PC-3 (cell line): ENCODE data around the gene UGGT2. TPM values are rescaled to one million over a fixed set of nuclear protein-coding genes. Genes with fewer than 3 reads are reported as not detected.

ENCODE experiments used
- ATAC-seq: fragments of 200-7000 bp; cut with Tn5 transposase; 2 replicates; pipeline ENCODE4 v1.9.1; 2020; ENCODE audit warnings: mild to moderate bottlenecking, moderate library complexity
- BruUV-seq: library from RNA; stranded (reverse); fragments of 400-500 nt; replicated peaks from 2 replicates; lab custom pipeline; 2021; lab: Mats Ljungman, UMichigan
- CTCF ChIA-PET: fragments of 300-600 bp; sonication (Branson Sonifier 250); formaldehyde crosslinking; loops from one replicate; lab custom pipeline; 2022; ENCODE audit warnings: antibody characterized with exemption; lab: Charles Lee
- POLR2A ChIA-PET: fragments of 300-600 bp; sonication (Branson Sonifier 250); formaldehyde crosslinking; loops from one replicate; lab custom pipeline; 2022; ENCODE audit warnings: antibody characterized with exemption; ENCODE audit not compliant: unreplicated experiment; lab: Charles Lee
- DNase-seq: peaks from one replicate; pipeline ENCODE4 v3.0.0-alpha.2; 2015
- H2AFZ ChIP-seq: fragments of 300-600 bp; sonication (generic); 2 replicates; pipeline ENCODE4 v1.6.0; 2016; ENCODE audit warnings: antibody characterized with exemption, low read length
- H3F3A ChIP-seq: fragments of 300-600 bp; sonication (generic); one replicate; pipeline ENCODE4 v1.6.0; 2017; ENCODE audit warnings: antibody characterized with exemption, low read length, control low read depth, mild to moderate bottlenecking; ENCODE audit not compliant: unreplicated experiment
- H3K27ac ChIP-seq: fragments of 300-600 bp; sonication (generic); 2 replicates; pipeline ENCODE4 v1.5.1; 2016; ENCODE audit warnings: mild to moderate bottlenecking, low read length
- H3K27me3 ChIP-seq: fragments of 300-600 bp; sonication (generic); 2 replicates; pipeline ENCODE4 v1.6.1; 2016; ENCODE audit warnings: low read length, mixed read lengths
- H3K36me3 ChIP-seq: fragments of 300-600 bp; sonication (generic); 2 replicates; pipeline ENCODE4 v1.6.1; 2016; ENCODE audit warnings: low read depth, mixed run types, low read length, mixed read lengths
- H3K4me1 ChIP-seq: fragments of 300-600 bp; sonication (generic); 2 replicates; pipeline ENCODE4 v1.5.1; 2016; ENCODE audit warnings: low read length; ENCODE audit not compliant: insufficient read depth
- H3K4me2 ChIP-seq: fragments of 300-600 bp; sonication (generic); 2 replicates; pipeline ENCODE4 v1.6.0; 2016; ENCODE audit warnings: low read length
- H3K4me3 ChIP-seq: fragments of 300-600 bp; sonication (generic); 2 replicates; pipeline ENCODE4 v1.5.1; 2016; ENCODE audit warnings: mild to moderate bottlenecking, low read length, mixed read lengths
- H3K79me2 ChIP-seq: fragments of 300-600 bp; sonication (generic); 2 replicates; pipeline ENCODE4 v1.6.1; 2017; ENCODE audit warnings: low read length, mixed read lengths
- H3K9ac ChIP-seq: fragments of 300-600 bp; sonication (generic); 2 replicates; pipeline ENCODE4 v1.6.0; 2016; ENCODE audit warnings: mild to moderate bottlenecking, low read length
- H3K9me2 ChIP-seq: fragments of 300-600 bp; sonication (generic); replicated peaks from 2 replicates; pipeline ENCODE4 v1.6.1; 2016; ENCODE audit warnings: mixed run types, low read length, mixed read lengths
- H3K9me3 ChIP-seq: fragments of 300-600 bp; sonication (generic); 2 replicates; pipeline ENCODE4 v1.6.1; 2016; ENCODE audit warnings: low read length, mixed read lengths
- H4K20me1 ChIP-seq: fragments of 300-600 bp; sonication (generic); 2 replicates; pipeline ENCODE4 v1.6.1; 2016; ENCODE audit warnings: low read length, mixed read lengths
- EZH2 ChIP-seq: fragments of 300-600 bp; sonication (generic); IDR thresholded peaks from one replicate; pipeline ENCODE4 v1.6.1; 2017; ENCODE audit warnings: antibody characterized with exemption, mild to moderate bottlenecking, low read length; ENCODE audit not compliant: unreplicated experiment
- EZH2phosphoT487 ChIP-seq: fragments of 300-600 bp; sonication (generic); IDR thresholded peaks from 2 replicates; pipeline ENCODE4 v1.6.1; 2018; ENCODE audit warnings: mild to moderate bottlenecking, antibody characterized with exemption, low read length, borderline replicate concordance
- intact Hi-C: fragments of 100-400 bp; cut with micrococcal nuclease; formaldehyde crosslinking; loops from 2 replicates; pipeline ENCODE4 v1.9.0; 2023
- total RNA-seq: library from RNA; depleted of rRNA; stranded (reverse); fragments of >200 nt; gene quantifications from 2 replicates; pipeline ENCODE4 v1.2.3, GENCODE V29; 2014
- TF ChIP-seq, protein P1 (sequence below): fragments of 300-600 bp; sonication (generic); conservative IDR thresholded peaks from 2 replicates; pipeline ENCODE4 v1.5.1; 2017; ENCODE audit warnings: antibody characterized with exemption, low read depth, mild to moderate bottlenecking, low read length

The UGGT2 gene
- total RNA-seq, 1 experiment from 2014 or later = 24.3 TPM

DNA sequence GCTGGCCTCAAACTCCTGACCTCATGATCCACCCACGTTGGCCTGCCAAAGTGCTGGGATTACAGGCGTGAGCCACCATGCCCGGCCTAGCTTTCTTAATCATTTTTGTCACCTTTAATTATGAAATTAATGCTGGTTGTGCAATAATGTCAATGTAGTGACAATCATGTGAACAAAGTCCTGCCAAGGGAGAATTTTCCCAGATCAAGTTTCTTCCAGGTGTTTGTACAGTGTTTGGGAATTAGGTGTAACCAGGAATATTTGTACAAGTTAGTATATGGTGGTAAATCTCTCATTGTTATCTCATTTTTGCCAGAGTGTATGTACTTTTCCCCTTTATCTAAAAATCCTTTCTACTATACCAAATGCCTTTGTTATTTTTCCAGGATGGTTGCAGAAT, 171.1 kb downstream of the UGGT2 start:
- no peaks in the 10 kb centered on the region for H3K9me2 ChIP-seq
- TF ChIP-seq EZH2phosphoT487 = no peak
- TF ChIP-seq, protein P1, sequence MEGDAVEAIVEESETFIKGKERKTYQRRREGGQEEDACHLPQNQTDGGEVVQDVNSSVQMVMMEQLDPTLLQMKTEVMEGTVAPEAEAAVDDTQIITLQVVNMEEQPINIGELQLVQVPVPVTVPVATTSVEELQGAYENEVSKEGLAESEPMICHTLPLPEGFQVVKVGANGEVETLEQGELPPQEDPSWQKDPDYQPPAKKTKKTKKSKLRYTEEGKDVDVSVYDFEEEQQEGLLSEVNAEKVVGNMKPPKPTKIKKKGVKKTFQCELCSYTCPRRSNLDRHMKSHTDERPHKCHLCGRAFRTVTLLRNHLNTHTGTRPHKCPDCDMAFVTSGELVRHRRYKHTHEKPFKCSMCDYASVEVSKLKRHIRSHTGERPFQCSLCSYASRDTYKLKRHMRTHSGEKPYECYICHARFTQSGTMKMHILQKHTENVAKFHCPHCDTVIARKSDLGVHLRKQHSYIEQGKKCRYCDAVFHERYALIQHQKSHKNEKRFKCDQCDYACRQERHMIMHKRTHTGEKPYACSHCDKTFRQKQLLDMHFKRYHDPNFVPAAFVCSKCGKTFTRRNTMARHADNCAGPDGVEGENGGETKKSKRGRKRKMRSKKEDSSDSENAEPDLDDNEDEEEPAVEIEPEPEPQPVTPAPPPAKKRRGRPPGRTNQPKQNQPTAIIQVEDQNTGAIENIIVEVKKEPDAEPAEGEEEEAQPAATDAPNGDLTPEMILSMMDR = no peak
- no peak for TF ChIP-seq EZH2
- ChIA-PET POLR2A (no interaction called here), CTCF (no interaction called here)
- H3K9ac ChIP-seq = no peak overlapping the region
- ATAC-seq = no peak
- H3K79me2 ChIP-seq = no peaks in the 10 kb centered on the region
- no peaks in the 10 kb centered on the region for H3K9me3 ChIP-seq
- no peak for DNase-seq
- no peaks in the 10 kb centered on the region for H3K27me3 ChIP-seq
- no peaks in the 10 kb centered on the region for H4K20me1 ChIP-seq
- BruUV-seq = no TSS peak
- no peaks in the 10 kb centered on the region for H3F3A ChIP-seq
- intact Hi-C loops = no loop called here
- H3K4me2 ChIP-seq = no peak overlapping the region
- no peaks in the 10 kb centered on the region for H3K4me1 ChIP-seq
- no peak overlapping the region for H2AFZ ChIP-seq
- H3K4me3 ChIP-seq = no peak overlapping the region
- no peaks in the 10 kb centered on the region for H3K36me3 ChIP-seq
- no peak overlapping the region for H3K27ac ChIP-seq

DNA sequence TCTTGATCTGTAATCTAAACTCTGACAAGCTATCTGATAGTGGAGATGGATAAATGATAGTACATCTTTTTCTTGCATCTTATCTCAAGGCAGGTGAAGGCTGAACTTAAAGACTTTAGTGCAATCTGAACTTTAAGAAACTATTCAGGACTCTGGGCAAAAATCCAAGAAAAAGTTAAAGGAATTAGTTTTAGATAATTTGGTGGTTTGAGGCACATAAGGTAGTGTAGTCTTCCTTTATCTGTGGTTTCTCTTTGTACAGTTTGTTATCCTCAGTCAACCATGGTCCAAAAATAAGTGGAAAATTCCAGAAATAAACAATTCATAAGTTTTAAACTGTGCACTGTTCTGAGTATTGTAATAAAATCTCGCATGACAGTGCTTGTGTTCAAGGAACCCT, 172.9 kb downstream of the UGGT2 start:
- POLR2A ChIA-PET = no interaction called here
- DNase-seq (no peak), ATAC-seq (no peak)
- TF ChIP-seq EZH2 (no peak), EZH2phosphoT487 (no peak)
- TF ChIP-seq, protein P1 = no peak
- no peaks in the 10 kb centered on the region for H4K20me1 ChIP-seq
- no TSS peak for BruUV-seq
- no peaks in the 10 kb centered on the region for H3K27me3 ChIP-seq
- H3K79me2 ChIP-seq = no peaks in the 10 kb centered on the region
- H3K27ac ChIP-seq = no peak overlapping the region
- no peaks in the 10 kb centered on the region for H3K9me2 ChIP-seq
- no peak overlapping the region for H3K4me3 ChIP-seq
- no peaks in the 10 kb centered on the region for H3F3A ChIP-seq
- no peaks in the 10 kb centered on the region for H3K4me1 ChIP-seq
- no peak overlapping the region for H3K9ac ChIP-seq
- H2AFZ ChIP-seq = no peak overlapping the region
- no peaks in the 10 kb centered on the region for H3K36me3 ChIP-seq
- CTCF ChIA-PET = no interaction called here
- intact Hi-C loops = no loop called here
- no peaks in the 10 kb centered on the region for H3K9me3 ChIP-seq
- H3K4me2 ChIP-seq = no peak overlapping the region

DNA sequence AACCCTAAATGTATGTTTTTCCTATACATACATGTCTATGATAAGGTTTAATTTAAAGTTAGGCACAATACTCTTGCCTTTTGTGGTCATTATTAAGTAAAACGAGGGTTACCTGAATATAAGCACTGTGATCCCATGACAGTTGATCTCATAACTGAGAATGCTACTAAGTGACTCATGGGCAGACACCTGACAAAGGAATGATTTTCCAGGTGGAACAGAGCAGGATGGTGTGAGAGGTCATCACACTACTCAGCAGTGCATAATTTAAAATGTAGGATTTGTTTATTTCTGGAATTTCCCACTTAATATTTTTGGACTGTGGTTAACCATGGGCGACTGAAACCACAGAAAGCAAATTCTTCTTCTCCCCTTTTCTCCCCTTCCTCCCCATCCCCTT, 178.9 kb downstream of the UGGT2 start:
- ChIA-PET CTCF (no interaction called here), POLR2A (no interaction called here)
- no peaks in the 10 kb centered on the region for H3K79me2 ChIP-seq
- DNase-seq (no peak), ATAC-seq (no peak)
- TF ChIP-seq, protein P1 = no peak
- TF ChIP-seq EZH2phosphoT487 = no peak
- no peak for TF ChIP-seq EZH2
- H2AFZ ChIP-seq = no peak overlapping the region
- H4K20me1 ChIP-seq = no peaks in the 10 kb centered on the region
- no peak overlapping the region for H3K27ac ChIP-seq
- H3K36me3 ChIP-seq = no peaks in the 10 kb centered on the region
- intact Hi-C loops = no loop called here
- H3K4me2 ChIP-seq = no peak overlapping the region
- no peak overlapping the region for H3K4me3 ChIP-seq
- no peaks in the 10 kb centered on the region for H3K9me3 ChIP-seq
- no peaks in the 10 kb centered on the region for H3F3A ChIP-seq
- no peaks in the 10 kb centered on the region for H3K27me3 ChIP-seq
- no TSS peak for BruUV-seq
- no peak overlapping the region for H3K9ac ChIP-seq
- H3K4me1 ChIP-seq = no peaks in the 10 kb centered on the region
- no peaks in the 10 kb centered on the region for H3K9me2 ChIP-seq
